Measurements from ENCODE around the gene IL1RAPL1. TPM values are rescaled to one million over a fixed set of nuclear protein-coding genes. Genes with fewer than 3 reads are reported as not detected.

The IL1RAPL1 gene
- total RNA-seq, 2 donors from 2014 or later, result not detected

GRCh38 chrX:29872831-29873230 lies 1285.6 kb downstream of the IL1RAPL1 start:
- Mint-ChIP-seq H3K9me3 (peaks cover 1 to 2% of the 10 kb centered on the region in 2 donors), H3K4me3 (no peak overlapping the region), H3K27ac (no peak overlapping the region), H3K36me3 (ENCODE audit: insufficient read depth in 2 of 2) (no peaks in the 10 kb centered on the region), H3K4me1 (ENCODE audit: low read depth) (no peaks in the 10 kb centered on the region), H3K27me3 (ENCODE audit: low read depth) (no peaks in the 10 kb centered on the region)
- DNase-seq (no peak), ATAC-seq (replicated peaks in 1 of 2) (no peak)

- DNase-seq (no peak), ATAC-seq (replicated peaks in 1 of 2) (no peak)
- Mint-ChIP-seq H3K4me1 (ENCODE audit: low read depth) (no peaks in the 10 kb centered on the region), H3K4me3 (no peak overlapping the region), H3K36me3 (ENCODE audit: insufficient read depth in 2 of 2) (no peaks in the 10 kb centered on the region), H3K9me3 (peaks cover 0 to 2% of the 10 kb centered on the region in 2 donors), H3K27ac (no peak overlapping the region), H3K27me3 (ENCODE audit: low read depth) (no peaks in the 10 kb centered on the region)
Measured at GRCh38 chrX:29876733-29877132, 1289.5 kb downstream of the IL1RAPL1 start.

GRCh38 chrX:29880977-29881376 lies 1293.7 kb downstream of the IL1RAPL1 start:
- Mint-ChIP-seq H3K36me3 (ENCODE audit: insufficient read depth in 2 of 2) (no peaks in the 10 kb centered on the region), H3K4me1 (ENCODE audit: low read depth) (no peaks in the 10 kb centered on the region), H3K27me3 (ENCODE audit: low read depth) (no peaks in the 10 kb centered on the region), H3K9me3 (peaks cover 2 to 4% of the 10 kb centered on the region in 2 donors), H3K4me3 (no peak overlapping the region), H3K27ac (no peak overlapping the region)
- DNase-seq (no peak), ATAC-seq (replicated peaks in 1 of 2) (no peak)

GRCh38 chrX:29890004-29890403 lies 1302.8 kb downstream of the IL1RAPL1 start:
- no peak overlapping the region for H3K27ac Mint-ChIP-seq
- H3K36me3 Mint-ChIP-seq (ENCODE audit: insufficient read depth in 2 of 2), result no peaks in the 10 kb centered on the region
- peaks cover 6% of the 10 kb centered on the region for H3K27me3 Mint-ChIP-seq (ENCODE audit: low read depth)
- H3K4me3 Mint-ChIP-seq, result no peak overlapping the region
- ATAC-seq (replicated peaks in 1 of 2) (no peak), DNase-seq (no peak)
- no peaks in the 10 kb centered on the region for H3K4me1 Mint-ChIP-seq (ENCODE audit: low read depth)
- no peaks in the 10 kb centered on the region for H3K9me3 Mint-ChIP-seq

- DNase-seq (no peak), ATAC-seq (replicated peaks in 1 of 2) (no peak)
- H3K9me3 Mint-ChIP-seq, result no peaks in the 10 kb centered on the region
Measured at GRCh38 chrX:29890646-29891200, 1303.5 kb downstream of the IL1RAPL1 start.

GRCh38 chrX:29902004-29902403 lies 1314.8 kb downstream of the IL1RAPL1 start:
- ATAC-seq (replicated peaks in 1 of 2), result no peak
- Mint-ChIP-seq H3K4me1 (ENCODE audit: low read depth) (no peaks in the 10 kb centered on the region), H3K27me3 (ENCODE audit: low read depth) (no peaks in the 10 kb centered on the region), H3K27ac (no peak overlapping the region), H3K36me3 (ENCODE audit: insufficient read depth in 2 of 2) (no peaks in the 10 kb centered on the region), H3K9me3 (peaks cover 0 to 1% of the 10 kb centered on the region in 2 donors), H3K4me3 (no peak overlapping the region)
- no peak for DNase-seq

More at GRCh38 chrX:29890646-29891200, 1303.5 kb downstream of the IL1RAPL1 start:
- Mint-ChIP-seq H3K4me3 (no peak overlapping the region), H3K36me3 (ENCODE audit: insufficient read depth in 2 of 2) (no peaks in the 10 kb centered on the region), H3K4me1 (ENCODE audit: low read depth) (no peaks in the 10 kb centered on the region), H3K27ac (no peak overlapping the region), H3K27me3 (ENCODE audit: low read depth) (peaks cover 6% of the 10 kb centered on the region)

- DNase-seq (no peak), ATAC-seq (replicated peaks in 1 of 2) (no peak)
- H3K27me3 Mint-ChIP-seq (ENCODE audit: low read depth), result no peaks in the 10 kb centered on the region
- H3K9me3 Mint-ChIP-seq, result peaks cover 0 to 1% of the 10 kb centered on the region in 2 donors
- no peak overlapping the region for H3K27ac Mint-ChIP-seq
- no peaks in the 10 kb centered on the region for H3K4me1 Mint-ChIP-seq (ENCODE audit: low read depth)
- H3K36me3 Mint-ChIP-seq (ENCODE audit: insufficient read depth in 2 of 2), result no peaks in the 10 kb centered on the region
- no peak overlapping the region for H3K4me3 Mint-ChIP-seq
Measured at GRCh38 chrX:29903360-29903759, 1316.1 kb downstream of the IL1RAPL1 start.

- ATAC-seq (replicated peaks in 1 of 2), result no peak
- Mint-ChIP-seq H3K27me3 (ENCODE audit: low read depth) (no peaks in the 10 kb centered on the region), H3K4me1 (ENCODE audit: low read depth) (no peaks in the 10 kb centered on the region), H3K36me3 (ENCODE audit: insufficient read depth in 2 of 2) (no peaks in the 10 kb centered on the region), H3K4me3 (no peak overlapping the region), H3K9me3 (no peaks in the 10 kb centered on the region), H3K27ac (no peak overlapping the region)
- no peak for DNase-seq
Measured at GRCh38 chrX:29911673-29912072, 1324.4 kb downstream of the IL1RAPL1 start.

GRCh38 chrX:29913647-29914046 lies 1326.4 kb downstream of the IL1RAPL1 start:
- Mint-ChIP-seq H3K27me3 (ENCODE audit: low read depth) (no peaks in the 10 kb centered on the region), H3K36me3 (ENCODE audit: insufficient read depth in 2 of 2) (no peaks in the 10 kb centered on the region), H3K27ac (no peak overlapping the region), H3K4me3 (no peak overlapping the region), H3K4me1 (ENCODE audit: low read depth) (no peaks in the 10 kb centered on the region), H3K9me3 (no peaks in the 10 kb centered on the region)
- ATAC-seq (replicated peaks in 1 of 2) (no peak), DNase-seq (no peak)

- no peaks in the 10 kb centered on the region for H3K27me3 Mint-ChIP-seq (ENCODE audit: low read depth)
Measured at GRCh38 chrX:29922607-29923006, 1335.4 kb downstream of the IL1RAPL1 start.

GRCh38 chrX:29926056-29926455 lies 1338.8 kb downstream of the IL1RAPL1 start:
- H3K36me3 Mint-ChIP-seq (ENCODE audit: insufficient read depth in 2 of 2), result no peaks in the 10 kb centered on the region
- H3K9me3 Mint-ChIP-seq, result peaks cover 0 to 3% of the 10 kb centered on the region in 2 donors
- no peak overlapping the region for H3K4me3 Mint-ChIP-seq
- H3K4me1 Mint-ChIP-seq (ENCODE audit: low read depth), result no peaks in the 10 kb centered on the region
- H3K27me3 Mint-ChIP-seq (ENCODE audit: low read depth), result no peaks in the 10 kb centered on the region
- ATAC-seq (replicated peaks in 1 of 2) (no peak), DNase-seq (no peak)
- no peak overlapping the region for H3K27ac Mint-ChIP-seq

More at GRCh38 chrX:29922607-29923006, 1335.4 kb downstream of the IL1RAPL1 start:
- no peak overlapping the region for H3K4me3 Mint-ChIP-seq
- no peak for ATAC-seq (replicated peaks in 1 of 2)
- DNase-seq, result no peak
- H3K9me3 Mint-ChIP-seq, result peaks cover 0 to 3% of the 10 kb centered on the region in 2 donors
- H3K27ac Mint-ChIP-seq, result no peak overlapping the region
- H3K36me3 Mint-ChIP-seq (ENCODE audit: insufficient read depth in 2 of 2), result no peaks in the 10 kb centered on the region
- no peaks in the 10 kb centered on the region for H3K4me1 Mint-ChIP-seq (ENCODE audit: low read depth)

- peaks cover 0 to 3% of the 10 kb centered on the region in 2 donors for H3K9me3 Mint-ChIP-seq
- ATAC-seq (replicated peaks in 1 of 2) (no peak), DNase-seq (no peak)
- no peaks in the 10 kb centered on the region for H3K4me1 Mint-ChIP-seq (ENCODE audit: low read depth)
- no peak overlapping the region for H3K4me3 Mint-ChIP-seq
- no peaks in the 10 kb centered on the region for H3K27me3 Mint-ChIP-seq (ENCODE audit: low read depth)
- no peak overlapping the region for H3K27ac Mint-ChIP-seq
- H3K36me3 Mint-ChIP-seq (ENCODE audit: insufficient read depth in 2 of 2), result no peaks in the 10 kb centered on the region
Measured at GRCh38 chrX:29926659-29927058, 1339.4 kb downstream of the IL1RAPL1 start.

- Mint-ChIP-seq H3K27me3 (ENCODE audit: low read depth) (no peaks in the 10 kb centered on the region), H3K4me1 (ENCODE audit: low read depth) (no peaks in the 10 kb centered on the region), H3K36me3 (ENCODE audit: insufficient read depth in 2 of 2) (no peaks in the 10 kb centered on the region), H3K27ac (no peak overlapping the region), H3K9me3 (no peaks in the 10 kb centered on the region), H3K4me3 (no peak overlapping the region)
- no peak for DNase-seq
- no peak for ATAC-seq (replicated peaks in 1 of 2)
Measured at GRCh38 chrX:29935455-29935854, 1348.2 kb downstream of the IL1RAPL1 start.

GRCh38 chrX:29940750-29941149 lies 1353.5 kb downstream of the IL1RAPL1 start:
- Mint-ChIP-seq H3K27me3 (ENCODE audit: low read depth) (peaks cover 7% of the 10 kb centered on the region), H3K27ac (no peak overlapping the region), H3K9me3 (peaks cover 0 to 3% of the 10 kb centered on the region in 2 donors), H3K4me3 (no peak overlapping the region), H3K36me3 (ENCODE audit: insufficient read depth in 2 of 2) (no peaks in the 10 kb centered on the region), H3K4me1 (ENCODE audit: low read depth) (no peaks in the 10 kb centered on the region)
- no peak for DNase-seq
- no peak for ATAC-seq (replicated peaks in 1 of 2)
